ENCODE data around the gene AIF1L. TPM values are rescaled to one million over a fixed set of nuclear protein-coding genes. Genes with fewer than 3 reads are reported as not detected.

AIF1L gene
- total RNA-seq = not detected

- peak in 1 of 2 donors; percentile 9 for ATAC-seq
- H3K9me3 Mint-ChIP-seq = no peaks in the 10 kb centered on the region
- H3K27ac Mint-ChIP-seq = no peak within 1 kb of the TSS
- peaks cover 23 to 27% of the 10 kb centered on the region in 2 donors for H3K27me3 Mint-ChIP-seq
- DNase-seq (ENCODE audit: low spot score) = no peak
- no peaks in the 10 kb centered on the region for H3K36me3 Mint-ChIP-seq
- peak within 1 kb of the TSS; percentile 32 for H3K4me3 Mint-ChIP-seq
- H3K4me1 Mint-ChIP-seq (ENCODE audit: low read depth in 2 of 2) = peaks cover 3 to 5% of the 10 kb centered on the region in 2 donors
These were observed at the start of gene AIF1L for GRCh38 chr9:131096269-131097125. Gene AIF1L (plus strand): TSS chr9:131096531. CDS start chr9:131096630, 99 bp downstream.

- H3K4me3 Mint-ChIP-seq = no peak overlapping the region
- no peaks in the 10 kb centered on the region for H3K4me1 Mint-ChIP-seq (ENCODE audit: low read depth in 2 of 2)
- no peak overlapping the region for H3K27ac Mint-ChIP-seq
- H3K36me3 Mint-ChIP-seq = no peaks in the 10 kb centered on the region
- peak; percentile 70 for DNase-seq (ENCODE audit: low spot score)
- H3K27me3 Mint-ChIP-seq = peaks cover 3 to 7% of the 10 kb centered on the region in 2 donors
- ATAC-seq = peak; percentile 84 to 88
- no peaks in the 10 kb centered on the region for H3K9me3 Mint-ChIP-seq
These were observed 49.6 kb upstream of the AIF1L start for GRCh38 chr9:131046581-131047202.

- Mint-ChIP-seq H3K27me3 (peaks cover 3 to 7% of the 10 kb centered on the region in 2 donors), H3K4me3 (no peak overlapping the region), H3K9me3 (no peaks in the 10 kb centered on the region), H3K4me1 (ENCODE audit: low read depth in 2 of 2) (no peaks in the 10 kb centered on the region), H3K36me3 (no peaks in the 10 kb centered on the region), H3K27ac (no peak overlapping the region)
- no peak for DNase-seq (ENCODE audit: low spot score)
- ATAC-seq = no peak
These were observed 48.0 kb upstream of the AIF1L start for GRCh38 chr9:131048332-131048731.

- Mint-ChIP-seq H3K36me3 (no peaks in the 10 kb centered on the region), H3K27me3 (peaks cover 3 to 7% of the 10 kb centered on the region in 2 donors), H3K9me3 (no peaks in the 10 kb centered on the region), H3K4me3 (no peak overlapping the region), H3K4me1 (ENCODE audit: low read depth in 2 of 2) (no peaks in the 10 kb centered on the region), H3K27ac (no peak overlapping the region)
- DNase-seq (ENCODE audit: low spot score) (no peak), ATAC-seq (no peak)
These were observed 47.5 kb upstream of the AIF1L start for GRCh38 chr9:131048820-131049219.

- DNase-seq (ENCODE audit: low spot score) (no peak), ATAC-seq (no peak)
- Mint-ChIP-seq H3K27me3 (peaks cover 3 to 7% of the 10 kb centered on the region in 2 donors), H3K4me3 (no peak overlapping the region), H3K9me3 (no peaks in the 10 kb centered on the region), H3K4me1 (ENCODE audit: low read depth in 2 of 2) (no peaks in the 10 kb centered on the region), H3K27ac (no peak overlapping the region), H3K36me3 (no peaks in the 10 kb centered on the region)
These were observed 46.3 kb upstream of the AIF1L start for GRCh38 chr9:131049829-131050715.

- DNase-seq (ENCODE audit: low spot score) (no peak), ATAC-seq (no peak)
- Mint-ChIP-seq H3K27me3 (peaks cover 3 to 7% of the 10 kb centered on the region in 2 donors), H3K27ac (no peak overlapping the region), H3K36me3 (no peaks in the 10 kb centered on the region), H3K4me1 (ENCODE audit: low read depth in 2 of 2) (no peaks in the 10 kb centered on the region), H3K4me3 (no peak overlapping the region), H3K9me3 (no peaks in the 10 kb centered on the region)
These were observed 45.5 kb upstream of the AIF1L start for GRCh38 chr9:131050831-131051230.

- Mint-ChIP-seq H3K4me1 (ENCODE audit: low read depth in 2 of 2) (no peaks in the 10 kb centered on the region), H3K27me3 (peaks cover 3 to 7% of the 10 kb centered on the region in 2 donors), H3K4me3 (no peak overlapping the region), H3K9me3 (no peaks in the 10 kb centered on the region), H3K27ac (no peak overlapping the region), H3K36me3 (no peaks in the 10 kb centered on the region)
- DNase-seq (ENCODE audit: low spot score) = no peak
- no peak for ATAC-seq
These were observed 44.5 kb upstream of the AIF1L start for GRCh38 chr9:131051592-131052517.

- Mint-ChIP-seq H3K27me3 (no peaks in the 10 kb centered on the region), H3K27ac (no peak overlapping the region), H3K36me3 (no peaks in the 10 kb centered on the region), H3K4me3 (no peak overlapping the region), H3K4me1 (ENCODE audit: low read depth in 2 of 2) (no peaks in the 10 kb centered on the region), H3K9me3 (no peaks in the 10 kb centered on the region)
- no peak for DNase-seq (ENCODE audit: low spot score)
- ATAC-seq = no peak
These were observed 42.4 kb upstream of the AIF1L start for GRCh38 chr9:131053896-131054295.

- no peaks in the 10 kb centered on the region for H3K27me3 Mint-ChIP-seq
- no peaks in the 10 kb centered on the region for H3K4me1 Mint-ChIP-seq (ENCODE audit: low read depth in 2 of 2)
- H3K9me3 Mint-ChIP-seq = no peaks in the 10 kb centered on the region
- no peak overlapping the region for H3K27ac Mint-ChIP-seq
- no peak for DNase-seq (ENCODE audit: low spot score)
- no peaks in the 10 kb centered on the region for H3K36me3 Mint-ChIP-seq
- no peak overlapping the region for H3K4me3 Mint-ChIP-seq
- no peak for ATAC-seq
These were observed 39.4 kb upstream of the AIF1L start for GRCh38 chr9:131056781-131057506.

GRCh38 chr9:131060900-131061630 lies 35.3 kb upstream of the AIF1L start:
- H3K4me1 Mint-ChIP-seq (ENCODE audit: low read depth in 2 of 2) = no peaks in the 10 kb centered on the region
- DNase-seq (ENCODE audit: low spot score) (no peak), ATAC-seq (no peak)
- H3K9me3 Mint-ChIP-seq = no peaks in the 10 kb centered on the region
- peaks cover 0 to 8% of the 10 kb centered on the region in 2 donors for H3K27me3 Mint-ChIP-seq
- H3K27ac Mint-ChIP-seq = no peak overlapping the region
- H3K4me3 Mint-ChIP-seq = no peak overlapping the region
- H3K36me3 Mint-ChIP-seq = no peaks in the 10 kb centered on the region

GRCh38 chr9:131062969-131063368 lies 33.4 kb upstream of the AIF1L start:
- no peaks in the 10 kb centered on the region for H3K4me1 Mint-ChIP-seq (ENCODE audit: low read depth in 2 of 2)
- DNase-seq (ENCODE audit: low spot score) (no peak), ATAC-seq (no peak)
- peaks cover 0 to 8% of the 10 kb centered on the region in 2 donors for H3K27me3 Mint-ChIP-seq
- H3K27ac Mint-ChIP-seq = no peak overlapping the region
- no peaks in the 10 kb centered on the region for H3K36me3 Mint-ChIP-seq
- H3K4me3 Mint-ChIP-seq = no peak overlapping the region
- no peaks in the 10 kb centered on the region for H3K9me3 Mint-ChIP-seq

GRCh38 chr9:131065599-131065998 lies 30.7 kb upstream of the AIF1L start:
- ATAC-seq (no peak), DNase-seq (ENCODE audit: low spot score) (no peak)
- Mint-ChIP-seq H3K36me3 (no peaks in the 10 kb centered on the region), H3K4me3 (no peak overlapping the region), H3K27ac (no peak overlapping the region), H3K9me3 (no peaks in the 10 kb centered on the region), H3K27me3 (peaks cover 0 to 8% of the 10 kb centered on the region in 2 donors), H3K4me1 (ENCODE audit: low read depth in 2 of 2) (no peaks in the 10 kb centered on the region)

All from natural killer cell treated with Interleukin-12 subunit alpha and Interleukin-12 subunit beta and Interleukin-15 and Interleukin-18, amount 100 ng/mL, for 72 hours (primary cell).